Stimulated activated CD8-positive, alpha-beta memory T cell treated with anti-CD3 and anti-CD28 coated beads, Interleukin-2, amount 100 ng/mL, for 48 hours (primary cell): Measurements from ENCODE around the gene SLC66A3.
"Not testable (repeated sequence)": the region's sequence is repeated elsewhere in the genome, so short reads cannot be mapped to it uniquely, and the experiment has no call there.

Experiments
- DNase-seq, 2 donors: peaks; one replicate each; pipeline ENCODE4 v3.0.0-alpha.2; 2020; ENCODE audit warnings: low read depth in 2 of 2

The SLC66A3 gene

DNA sequence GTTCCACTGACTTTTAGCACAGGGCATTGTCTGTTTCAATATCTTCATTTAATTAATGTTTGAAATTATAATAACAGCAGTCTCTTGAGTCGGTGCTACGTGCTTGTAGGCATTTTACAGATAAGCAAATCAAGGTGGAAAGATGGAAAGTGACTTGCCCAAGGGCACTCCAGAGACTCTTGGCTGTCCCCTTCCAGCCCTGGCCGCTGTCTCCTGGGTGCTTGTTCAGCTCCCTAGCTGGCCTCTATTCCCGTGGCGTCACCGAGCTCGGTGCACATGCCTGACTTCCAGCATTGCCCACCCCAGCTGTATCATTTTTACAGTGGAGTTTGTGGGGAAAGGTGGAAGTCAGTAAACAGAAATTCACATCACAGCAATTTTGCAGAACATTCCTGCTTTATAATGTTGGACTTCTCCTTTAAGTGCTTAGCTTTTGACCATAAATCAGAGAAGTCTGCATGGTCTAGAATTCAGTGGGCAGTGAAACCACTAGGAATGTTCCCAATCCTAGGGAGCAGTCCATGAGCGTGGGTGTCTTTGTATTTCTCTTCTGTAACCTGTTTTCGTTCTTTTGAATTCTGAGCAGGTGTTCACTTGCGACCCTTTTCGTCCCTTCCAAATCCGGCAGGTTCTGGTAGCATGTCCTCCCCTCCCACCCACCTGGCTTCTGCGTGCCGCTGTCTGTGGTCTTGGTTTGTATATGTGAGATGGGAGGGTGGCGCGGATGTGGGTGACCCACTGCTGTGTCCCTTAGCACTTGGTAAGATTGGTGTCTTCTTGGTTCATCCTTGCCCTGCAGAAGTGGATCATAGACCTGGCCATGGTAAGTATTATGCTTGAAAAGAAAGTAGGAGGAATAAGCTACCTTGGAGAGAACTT is 8.4 kb downstream of the SLC66A3 start:
- no peak for DNase-seq

DNA sequence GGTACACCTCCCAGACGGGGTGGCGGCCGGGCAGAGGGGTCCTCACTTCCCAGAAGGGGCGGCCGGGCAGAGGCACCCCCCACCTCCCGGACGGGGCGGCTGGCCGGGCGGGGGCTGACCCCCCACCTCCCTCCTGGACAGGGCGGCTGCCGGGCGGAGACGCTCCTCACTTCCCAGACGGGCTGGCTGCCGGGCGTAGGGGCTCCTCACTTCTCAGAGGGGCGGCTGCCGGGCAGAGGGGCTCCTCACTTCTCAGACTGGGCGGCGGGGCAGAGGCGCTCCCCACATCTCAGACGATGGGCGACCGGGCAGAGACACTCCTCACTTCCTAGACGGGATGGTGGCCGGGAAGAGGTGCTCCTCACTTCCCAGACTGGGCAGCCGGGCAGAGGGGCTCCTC is 9.8 kb downstream of the SLC66A3 start:
- not testable (repeated sequence) for DNase-seq

DNA sequence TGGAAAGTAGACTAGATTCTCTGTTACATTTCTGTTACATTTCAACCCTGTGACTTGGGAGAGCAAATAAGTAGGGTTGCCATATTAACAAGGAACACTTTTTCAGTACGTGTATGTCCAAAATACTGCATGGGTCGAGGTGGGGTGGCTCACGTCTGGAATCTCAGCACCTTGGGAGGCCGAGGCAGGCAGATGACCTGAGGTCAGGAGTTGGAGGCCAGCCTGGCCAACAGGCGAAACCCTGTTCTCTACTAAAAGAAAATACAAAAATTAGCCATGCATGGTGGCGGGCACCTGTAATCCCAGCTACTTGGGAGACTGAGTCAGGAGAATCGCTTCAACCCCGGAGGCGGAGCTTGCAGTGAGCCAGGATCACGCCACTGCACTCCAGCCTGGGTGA is 11.2 kb downstream of the SLC66A3 start:
- DNase-seq: no peak

DNA sequence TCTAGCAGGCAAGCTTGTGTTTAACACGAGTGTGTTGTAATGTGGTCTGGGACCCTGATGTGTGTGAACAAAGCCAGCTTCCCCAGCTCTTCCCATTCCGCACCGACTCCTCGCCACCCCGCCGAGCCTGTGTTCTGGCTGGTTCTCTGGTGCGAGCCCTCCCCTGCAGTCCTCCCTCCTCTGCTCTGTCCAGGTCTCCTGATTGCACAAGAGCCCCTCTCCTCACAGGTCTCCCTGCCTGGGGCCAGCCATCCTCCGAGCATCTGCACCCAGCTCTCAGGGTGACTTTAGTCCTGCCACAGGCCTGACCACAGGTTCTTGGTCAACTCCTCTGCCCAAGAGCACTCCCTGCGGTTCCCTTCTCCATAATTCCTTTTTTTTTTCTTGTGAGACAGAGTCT is 13.2 kb downstream of the SLC66A3 start:
- DNase-seq: no peak

DNA sequence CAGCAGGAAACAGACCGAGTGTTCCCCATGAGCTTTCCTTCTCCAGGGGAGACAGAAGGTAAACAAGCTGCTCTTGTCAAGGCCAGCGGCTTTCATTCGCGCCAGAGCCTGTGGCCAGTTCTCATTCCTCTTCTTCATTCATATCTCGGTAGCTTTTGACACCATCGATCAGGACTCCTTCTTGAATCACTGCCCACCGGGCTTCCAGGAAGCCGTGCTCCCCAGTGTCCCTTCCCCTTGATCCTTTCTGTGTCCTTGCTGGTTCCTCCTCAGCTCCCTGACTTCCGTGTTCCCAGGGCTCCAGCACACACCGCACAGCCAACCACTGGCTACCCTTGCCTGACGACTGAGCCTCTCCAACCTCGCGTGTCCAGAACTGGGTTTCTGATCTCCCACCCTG is 14.1 kb downstream of the SLC66A3 start:
- DNase-seq: no peak

DNA sequence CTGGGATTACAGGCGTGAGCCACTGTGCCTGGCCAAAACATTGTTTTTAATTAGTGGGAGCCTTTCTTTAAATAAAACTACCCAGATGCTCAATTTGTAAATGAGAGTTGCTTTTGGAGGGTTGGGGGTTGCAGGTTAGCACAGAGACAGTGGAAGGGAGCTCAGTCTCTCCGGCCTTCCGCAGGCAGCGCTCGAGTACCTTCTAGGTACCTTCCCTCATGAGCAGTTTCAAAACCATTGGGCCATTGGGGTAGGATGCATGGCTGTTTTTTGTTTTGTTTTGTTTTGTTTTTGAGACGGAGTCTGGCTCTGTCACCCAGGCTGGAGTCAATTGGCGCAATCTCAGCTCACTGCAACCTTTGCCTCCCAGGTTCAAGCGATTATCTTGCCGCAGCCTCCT is 19.0 kb downstream of the SLC66A3 start:
- DNase-seq: no peak

DNA sequence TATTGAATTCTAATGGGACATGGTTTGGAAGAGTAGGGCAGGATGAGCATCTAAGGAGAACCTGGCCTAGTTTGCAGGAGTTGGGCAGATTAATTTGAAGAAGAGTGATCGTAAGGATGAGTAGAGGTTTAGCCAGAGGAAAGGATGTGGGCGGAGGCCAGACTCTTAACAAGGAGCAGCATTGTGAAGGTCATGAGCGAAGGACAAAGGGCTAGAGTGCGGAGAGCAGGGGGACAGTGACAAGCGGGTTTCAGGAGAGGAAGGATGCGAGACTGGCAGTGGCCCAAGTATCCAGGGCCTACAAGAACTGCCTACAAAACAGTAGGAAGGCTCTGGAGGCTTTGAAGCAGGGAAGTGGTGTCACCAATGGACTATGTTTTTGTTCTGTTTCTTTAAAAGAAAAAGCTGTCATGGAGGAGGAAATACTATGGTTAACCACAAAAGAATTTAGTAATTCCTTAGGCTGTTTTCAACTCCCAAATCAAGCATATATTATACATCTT is 20.1 kb downstream of the SLC66A3 start:
- DNase-seq: no peak

DNA sequence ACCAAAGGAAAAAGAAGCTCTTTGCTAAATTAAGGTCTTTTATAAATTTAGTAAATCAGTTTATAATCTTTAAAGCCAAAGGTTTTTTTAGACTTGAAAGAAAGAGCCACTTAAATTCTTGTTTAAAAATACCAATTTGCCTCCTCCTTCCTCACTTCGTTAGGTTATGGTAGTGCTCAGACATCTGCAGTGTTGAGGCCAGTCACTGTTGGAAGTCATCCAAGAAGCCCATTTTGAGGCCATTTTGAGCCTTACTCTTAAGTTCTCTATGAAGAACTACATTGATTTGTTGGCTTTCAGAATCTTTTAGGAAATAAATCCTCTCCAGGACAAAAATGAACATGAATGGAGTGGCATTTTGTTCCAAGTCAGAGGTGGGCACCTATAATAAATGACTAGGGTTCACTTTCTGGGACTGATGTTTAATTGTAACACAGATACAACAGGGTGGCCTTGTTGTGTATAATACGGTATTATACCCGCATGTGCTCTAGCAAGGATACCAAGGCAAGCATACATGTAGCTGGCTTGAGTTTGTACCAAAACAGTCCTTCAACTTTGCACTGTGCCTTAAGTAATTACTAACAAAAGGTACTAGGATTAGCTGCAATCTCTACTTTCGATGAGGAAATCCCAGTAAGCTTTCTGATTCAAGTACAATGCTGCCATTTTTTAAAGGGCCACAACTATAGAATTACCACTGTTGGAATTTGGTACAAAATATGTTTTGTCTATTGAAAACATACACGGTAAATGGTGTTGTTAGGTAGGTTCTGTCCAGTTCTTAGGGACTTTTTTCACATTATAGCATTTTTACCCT is 22.8 kb downstream of the SLC66A3 start:
- no peak for DNase-seq

DNA sequence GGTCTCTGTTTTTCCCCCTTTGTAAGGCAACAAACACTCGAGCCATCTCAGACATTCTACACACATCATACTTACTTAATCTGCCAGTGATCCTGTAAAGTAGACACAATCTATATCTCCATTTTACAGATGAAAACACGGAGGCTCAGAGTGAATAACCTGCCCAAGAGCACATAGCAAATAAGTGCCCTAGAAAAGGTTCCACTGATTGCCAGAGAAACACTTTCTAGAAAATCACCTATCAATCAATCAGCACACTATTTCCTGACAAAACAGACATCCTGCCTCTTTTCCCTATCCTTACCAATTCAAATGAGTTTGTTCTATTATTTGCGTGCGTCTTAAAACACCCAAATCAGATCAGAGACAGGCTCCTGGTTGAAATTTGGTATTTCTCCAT is 23.9 kb downstream of the SLC66A3 start:
- no peak for DNase-seq

DNA sequence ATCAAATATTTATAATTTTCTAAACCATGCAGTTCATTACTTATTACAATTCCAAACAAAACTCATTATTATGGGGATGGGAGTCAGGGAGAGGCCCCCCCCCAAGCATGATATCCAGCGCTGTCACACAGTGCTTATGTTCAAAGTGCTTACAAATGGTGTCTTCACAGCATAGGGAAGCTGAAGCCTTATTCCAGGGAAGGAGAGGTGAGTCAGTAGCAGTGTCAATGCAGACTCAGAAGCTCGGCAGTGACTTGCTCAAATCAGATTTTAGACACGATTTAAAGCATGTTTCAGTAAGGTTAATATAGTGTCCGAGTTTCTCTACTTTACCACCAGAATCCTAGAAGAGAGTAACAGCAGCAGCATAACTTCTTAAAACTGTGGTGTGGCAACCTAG is 24.6 kb downstream of the SLC66A3 start:
- no peak for DNase-seq

DNA sequence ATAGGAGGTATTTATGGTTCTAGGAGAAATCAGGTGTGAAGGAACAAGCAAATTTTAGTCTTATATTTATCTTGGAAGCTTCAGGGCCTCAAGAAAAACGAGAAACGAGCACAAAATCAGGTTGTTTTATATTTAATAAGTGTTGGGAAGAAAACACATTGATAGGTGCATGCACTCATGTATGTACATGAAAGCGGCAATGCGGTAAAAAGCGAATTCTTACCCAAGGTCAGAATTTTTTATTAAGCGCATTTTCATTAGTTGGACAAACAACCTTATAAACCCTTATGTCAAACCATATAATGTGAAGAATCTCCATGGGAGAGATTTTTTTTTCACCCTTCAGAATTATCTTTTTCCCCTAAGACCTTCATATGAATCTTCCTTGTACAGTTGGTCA is 25.4 kb downstream of the SLC66A3 start:
- DNase-seq: no peak

DNA sequence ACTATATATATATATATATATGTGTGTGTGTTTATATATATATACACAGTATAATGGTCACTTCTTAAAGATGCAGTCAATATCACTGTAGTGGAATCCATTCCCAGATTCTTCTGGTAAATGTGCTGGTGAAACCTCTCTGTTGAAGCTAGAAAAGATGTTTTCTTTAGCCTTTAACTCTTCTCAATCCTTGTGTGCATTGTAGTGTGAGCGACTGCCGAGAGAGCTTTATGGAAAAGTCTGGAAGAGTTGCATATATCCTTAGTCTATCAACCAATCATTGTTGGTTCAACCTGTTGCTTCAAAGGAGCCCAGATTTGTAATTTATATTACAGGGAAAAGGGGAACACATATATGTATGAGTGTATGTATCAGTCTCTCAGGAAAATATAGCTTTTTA is 27.7 kb downstream of the SLC66A3 start:
- no peak for DNase-seq

DNA sequence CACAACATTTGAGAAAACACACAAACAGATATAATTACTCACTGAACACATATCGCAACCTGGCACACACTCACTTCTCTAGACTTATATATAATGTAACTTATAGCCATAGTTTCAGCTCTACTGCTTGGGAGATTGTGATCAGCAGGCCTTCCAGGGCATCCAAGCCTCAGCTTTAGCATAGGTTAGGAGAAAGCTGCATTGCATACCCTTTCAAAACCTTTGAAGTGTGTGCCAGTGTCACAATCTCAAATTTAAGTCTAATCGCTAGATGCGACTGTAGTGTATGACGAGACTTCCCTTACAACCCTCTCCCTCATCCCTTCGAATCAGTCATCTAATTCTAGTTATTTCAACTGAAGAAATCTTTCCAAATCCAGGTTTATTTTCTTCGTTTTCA is 30.9 kb downstream of the SLC66A3 start:
- DNase-seq: no peak

DNA sequence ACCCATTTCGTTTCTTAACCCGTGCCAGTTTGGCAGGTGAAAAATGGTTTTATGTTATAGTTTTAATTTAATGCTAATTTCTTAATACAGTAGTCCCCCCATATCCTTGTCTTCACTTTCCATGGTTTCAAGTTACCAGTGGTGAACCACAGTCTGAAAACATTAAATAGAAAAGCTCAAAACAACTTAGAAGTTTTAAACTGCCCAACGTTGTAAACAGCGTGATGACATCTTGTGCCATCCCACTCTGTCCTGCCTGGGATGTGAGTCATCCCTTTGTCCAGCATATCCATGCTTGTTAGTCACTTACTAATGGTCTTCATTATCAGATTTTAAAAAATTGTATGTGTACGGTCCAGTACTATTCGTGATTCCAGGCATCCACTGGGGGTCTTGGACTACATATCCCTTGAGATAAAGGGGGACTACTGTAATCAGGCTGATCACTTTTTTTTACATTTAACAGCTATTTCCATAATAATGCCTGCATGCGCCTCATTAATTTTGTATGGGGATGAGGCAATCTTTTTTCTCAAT is 31.9 kb downstream of the SLC66A3 start:
- no peak for DNase-seq

DNA sequence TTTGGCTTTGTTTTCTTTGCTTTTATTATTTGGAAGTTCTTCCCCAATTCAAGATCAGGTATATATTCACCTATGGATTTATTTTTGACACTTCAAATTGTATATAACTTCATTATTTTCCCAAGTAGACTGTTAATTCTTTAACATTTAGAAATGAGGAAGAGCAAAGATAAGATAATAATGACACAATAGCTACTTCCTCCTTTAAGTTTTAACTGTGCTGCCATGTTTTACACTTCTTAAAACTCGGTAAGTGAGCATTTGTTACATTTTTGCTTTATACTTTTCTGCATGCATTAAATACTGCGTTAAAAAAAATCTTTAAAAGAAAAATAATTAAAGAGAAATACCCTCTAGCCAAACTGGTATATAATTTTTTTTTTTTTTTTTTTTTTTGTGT is 32.5 kb downstream of the SLC66A3 start:
- DNase-seq: no peak

DNA sequence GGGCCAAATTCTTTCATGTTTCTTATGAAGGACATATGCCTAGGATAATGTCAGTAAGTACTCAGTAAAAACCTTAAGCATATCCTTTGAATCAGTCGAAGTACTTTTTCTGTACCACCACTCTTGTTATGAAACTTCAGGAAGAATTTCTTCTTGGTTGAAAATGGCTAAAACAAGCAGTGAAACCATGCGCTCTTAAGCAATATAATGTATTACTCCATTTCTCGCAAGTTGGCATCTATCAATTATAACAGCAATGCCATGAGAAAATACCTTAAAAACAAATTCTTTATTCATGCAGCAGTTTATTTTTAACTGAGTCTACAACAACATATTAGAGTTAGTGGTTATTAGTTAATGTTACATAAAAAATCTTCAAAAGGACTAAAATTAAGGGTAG is 41.0 kb downstream of the SLC66A3 start:
- no peak for DNase-seq

DNA sequence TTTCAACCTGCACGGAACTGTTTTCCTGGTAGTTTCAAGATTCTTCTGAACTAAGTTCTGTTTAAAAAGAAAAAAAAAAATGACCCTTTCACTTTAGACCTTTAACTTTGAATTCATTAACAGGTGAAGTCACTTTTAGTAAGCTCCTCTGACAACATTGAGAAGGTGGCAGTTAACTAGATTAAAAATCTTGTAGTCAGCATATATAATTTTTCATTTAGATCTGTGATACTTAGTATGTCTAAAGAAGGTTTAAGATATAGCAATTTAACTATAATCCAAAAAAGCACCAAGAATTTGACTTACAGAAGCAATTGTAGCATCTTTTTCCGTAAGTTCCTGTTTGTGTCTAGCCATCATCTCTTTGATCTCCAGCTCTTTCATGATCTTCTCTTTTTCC is 45.4 kb downstream of the SLC66A3 start:
- DNase-seq: no peak

DNA sequence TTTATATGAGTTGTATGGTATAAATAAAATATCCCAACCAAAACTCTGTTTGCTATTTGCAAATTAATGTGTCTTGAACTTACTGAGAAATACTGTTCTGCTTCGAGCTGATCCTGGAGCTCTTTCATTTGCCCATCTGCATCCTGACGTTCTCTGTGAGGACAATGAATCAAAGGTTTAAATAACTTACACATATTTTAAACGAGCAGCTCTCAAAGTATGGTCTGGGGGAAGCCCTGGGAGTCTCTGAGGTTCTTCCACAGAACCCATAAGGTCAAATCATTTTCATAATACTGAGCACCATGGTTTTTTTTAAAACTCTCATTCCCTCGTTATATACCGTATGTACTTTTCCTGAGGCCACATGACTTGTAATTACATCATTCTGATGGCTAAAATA is 46.7 kb downstream of the SLC66A3 start:
- no peak for DNase-seq

DNA sequence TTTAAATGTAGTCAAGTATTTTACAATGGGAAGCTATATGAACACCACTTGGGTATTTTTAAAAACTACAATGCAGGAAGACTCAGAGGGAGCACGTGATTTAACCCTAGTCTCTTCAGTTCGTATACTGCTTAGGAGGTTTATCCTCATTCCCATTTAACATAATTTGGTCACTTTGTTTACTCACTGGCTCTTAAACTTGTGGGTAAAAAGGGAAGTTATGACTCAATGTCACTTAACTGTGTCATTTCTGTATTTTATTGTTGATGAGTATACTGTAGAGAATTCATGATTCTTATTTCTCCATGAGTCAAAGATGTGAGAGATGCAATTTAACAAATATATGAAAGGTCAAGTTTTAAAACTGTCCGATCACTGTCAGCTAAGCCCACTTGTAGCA is 48.2 kb downstream of the SLC66A3 start:
- DNase-seq: no peak

DNA sequence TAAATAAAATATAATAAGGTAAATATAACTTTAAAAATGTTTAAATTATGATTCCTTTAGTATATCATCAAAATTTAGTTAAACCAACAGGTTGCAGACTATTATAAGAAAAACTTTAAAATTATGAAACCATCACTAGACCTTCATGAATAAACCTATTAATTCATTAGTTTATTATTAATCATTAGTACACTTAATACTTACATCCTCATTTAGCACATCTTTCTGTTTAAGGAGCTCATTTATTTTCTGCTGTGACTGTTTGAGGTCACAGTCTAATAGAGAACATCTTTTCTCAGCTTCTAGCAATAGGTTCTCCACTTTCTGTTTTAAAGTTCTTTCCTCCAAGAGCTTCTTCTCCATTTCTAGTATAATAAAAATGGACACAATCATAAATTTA is 52.8 kb downstream of the SLC66A3 start:
- no peak for DNase-seq

DNA sequence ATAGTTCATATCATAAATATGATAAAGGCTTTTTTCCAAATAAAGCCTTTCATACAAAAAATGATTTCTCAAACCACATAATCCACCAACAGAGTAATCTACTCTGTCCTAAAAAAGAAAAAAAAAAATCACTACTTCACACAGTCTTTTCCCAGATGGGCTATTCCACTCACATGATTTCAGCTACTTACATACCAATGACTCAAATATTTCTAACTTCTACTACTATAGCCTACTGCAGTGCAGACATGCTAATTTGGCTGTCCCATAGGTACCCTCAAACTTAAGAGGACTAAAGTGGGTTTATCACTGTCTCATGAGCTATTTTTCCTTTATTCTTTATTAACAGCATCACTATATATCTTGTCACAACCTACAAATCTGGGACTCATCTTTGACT is 57.4 kb downstream of the SLC66A3 start:
- no peak for DNase-seq

DNA sequence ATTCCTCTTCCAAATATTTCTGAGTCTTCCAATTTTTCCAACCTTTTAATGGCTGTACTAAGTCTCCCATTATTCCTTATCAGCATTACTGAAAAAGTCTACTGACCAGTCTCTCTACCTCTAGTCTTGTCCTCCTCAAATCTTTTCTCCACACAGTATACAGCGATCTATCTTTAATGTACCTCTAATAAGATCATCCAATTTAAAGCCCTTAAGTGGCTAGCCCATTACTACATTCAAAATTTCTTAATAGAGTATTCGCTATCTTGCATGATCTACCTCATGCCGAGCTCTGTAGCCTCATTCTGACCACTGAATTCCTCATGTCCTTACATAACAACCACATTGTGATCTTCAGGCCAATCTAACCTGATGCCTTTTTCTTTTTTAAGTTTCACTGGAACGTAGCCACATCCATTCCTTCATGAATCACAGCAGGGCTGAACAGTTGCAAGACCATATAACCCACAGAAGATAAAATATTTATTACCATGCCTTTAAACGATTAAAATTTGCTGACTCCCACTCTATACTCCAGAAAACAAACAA is 57.9 kb downstream of the SLC66A3 start:
- no peak for DNase-seq
